EL (cell line): ENCODE results near the gene MARCHF9.

Experiments used
- DNase-seq: peaks from one replicate; pipeline ENCODE4 v3.0.0-alpha.2; 2016

Gene MARCHF9

DNA sequence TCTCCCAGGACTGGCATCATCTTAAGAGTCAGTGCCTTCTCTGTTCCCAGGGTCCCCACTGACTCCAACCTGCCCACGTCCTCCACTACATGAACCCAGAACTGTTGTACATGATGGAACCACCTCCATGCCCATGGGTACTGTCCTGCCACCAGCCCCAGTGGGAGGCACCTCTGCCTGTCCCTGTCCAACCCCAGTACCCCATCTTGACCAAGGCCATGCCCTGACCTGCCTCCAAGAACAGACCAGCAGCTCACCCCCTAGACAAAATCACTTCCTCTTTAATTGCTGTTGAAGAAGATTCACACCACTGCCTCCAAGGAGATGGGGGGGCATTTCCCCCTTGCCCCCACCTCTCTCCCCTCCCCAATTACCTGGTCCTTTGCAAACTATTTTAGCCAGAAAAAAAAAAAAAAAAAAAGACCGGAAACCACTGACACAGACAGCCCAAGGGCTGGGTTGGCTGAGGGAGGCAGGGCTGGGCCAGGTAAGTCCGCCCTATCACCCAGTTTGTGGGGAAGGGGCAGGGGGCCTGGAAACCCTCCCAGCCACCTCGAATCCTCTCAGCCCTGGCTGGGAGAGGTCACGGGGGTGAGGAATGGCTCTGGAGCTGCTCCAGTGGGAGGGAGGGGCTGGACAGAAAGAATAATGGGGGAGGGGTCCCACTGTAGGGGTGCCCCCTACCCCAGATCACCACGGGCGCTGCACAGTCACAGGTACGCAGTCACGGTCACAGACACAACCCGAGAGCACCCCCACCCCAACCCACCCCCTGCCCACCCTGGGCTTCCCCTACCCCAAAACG is 29.8 kb upstream of the MARCHF9 start:
- DNase-seq = no peak

DNA sequence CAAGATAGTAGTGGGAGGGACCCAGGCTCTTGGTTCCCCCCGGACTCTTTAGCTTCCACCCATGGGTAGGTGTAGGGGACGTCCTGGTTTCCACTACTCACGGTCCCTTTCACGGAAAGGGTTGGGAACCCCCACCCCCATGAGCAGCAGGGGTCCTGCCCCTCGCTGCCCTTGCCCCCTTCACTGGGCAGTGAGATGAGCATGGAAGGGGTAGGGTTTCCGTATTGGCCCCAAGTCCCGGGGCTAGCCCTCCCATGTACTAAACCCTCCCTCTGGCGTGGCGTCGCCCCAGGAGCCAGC is 29.1 kb upstream of the MARCHF9 start:
- no peak for DNase-seq

GRCh38 chr12:57726151-57726883 is 28.6 kb upstream of the MARCHF9 start:
- peak; percentile 91 for DNase-seq

DNA sequence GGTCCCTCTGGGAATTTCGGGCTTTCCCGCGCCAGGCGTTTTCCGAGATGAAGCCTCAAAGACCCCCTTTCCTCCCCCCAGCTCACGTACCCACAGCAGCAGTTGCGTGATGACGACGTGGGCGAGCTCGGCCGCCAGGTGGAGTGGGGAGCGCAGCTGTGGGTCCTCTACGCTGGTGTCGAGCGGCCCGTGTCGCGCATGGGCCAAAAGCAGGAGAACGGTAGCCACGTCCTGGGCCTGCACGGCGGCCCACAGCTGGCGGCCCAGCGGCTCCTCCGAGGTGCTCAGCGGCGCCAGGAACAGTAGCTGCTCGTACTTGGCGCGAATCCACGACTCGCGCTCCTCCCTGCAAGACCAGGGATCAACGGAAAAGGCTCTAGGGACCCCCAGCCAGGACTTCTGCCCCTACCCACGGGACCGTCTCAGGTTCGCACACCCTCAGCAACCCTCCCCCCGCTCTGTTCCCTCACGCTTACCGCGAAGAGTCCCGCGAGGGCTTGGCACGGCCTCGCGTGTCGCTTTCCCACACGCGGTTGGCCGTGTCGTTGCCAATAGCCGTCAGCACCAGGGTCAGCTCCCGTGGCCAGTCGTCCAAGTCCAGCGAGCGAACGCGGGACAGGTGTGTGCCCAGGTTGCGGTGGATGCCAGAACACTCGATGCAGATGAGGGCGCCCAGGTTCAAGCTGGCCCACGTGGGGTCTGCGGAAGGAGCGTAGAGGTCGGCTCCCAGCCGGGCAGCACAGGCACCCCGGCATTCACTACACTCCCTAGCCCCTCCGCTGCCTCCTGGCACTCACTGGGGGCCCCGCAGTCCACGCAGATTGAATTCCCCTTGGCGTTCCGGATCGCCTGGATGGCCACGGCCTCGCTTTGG is 27.8 kb upstream of the MARCHF9 start:
- DNase-seq = no peak

DNA sequence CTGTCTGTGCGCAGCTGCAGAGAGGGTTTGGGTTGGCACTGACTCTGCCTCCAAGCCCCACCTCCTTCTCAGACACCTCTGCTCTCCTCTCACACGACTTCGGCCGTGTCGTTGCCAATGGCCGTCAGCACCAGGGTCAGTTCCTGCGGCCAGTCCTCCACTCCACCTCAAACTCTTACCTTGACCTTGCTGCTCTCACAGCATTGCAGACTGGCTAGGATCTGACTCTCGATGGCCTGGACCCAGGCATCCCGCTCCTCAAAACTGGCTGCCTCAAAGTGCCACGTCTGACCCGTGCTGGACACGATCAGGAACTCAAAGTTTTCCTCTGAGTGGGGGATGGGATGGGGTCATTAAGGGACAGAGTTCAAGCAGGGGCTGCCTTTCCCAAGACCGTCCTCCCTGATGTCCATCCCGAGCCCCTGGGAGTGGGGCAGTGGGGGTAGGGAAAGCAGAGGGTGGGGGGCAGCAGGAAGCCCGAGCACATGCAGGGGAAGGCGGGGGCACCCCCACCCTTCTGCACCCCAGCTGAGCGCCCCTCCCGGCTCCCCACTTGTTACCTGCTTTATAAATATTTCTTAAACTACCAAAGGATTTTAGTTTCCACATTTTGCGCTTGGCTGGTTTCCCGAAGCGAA is 27.0 kb upstream of the MARCHF9 start:
- DNase-seq = no peak

GRCh38 chr12:57729321-57729844 is 25.5 kb upstream of the MARCHF9 start:
- no peak for DNase-seq

GRCh38 chr12:57730336-57731067 is 24.4 kb upstream of the MARCHF9 start:
- DNase-seq = no peak

DNA sequence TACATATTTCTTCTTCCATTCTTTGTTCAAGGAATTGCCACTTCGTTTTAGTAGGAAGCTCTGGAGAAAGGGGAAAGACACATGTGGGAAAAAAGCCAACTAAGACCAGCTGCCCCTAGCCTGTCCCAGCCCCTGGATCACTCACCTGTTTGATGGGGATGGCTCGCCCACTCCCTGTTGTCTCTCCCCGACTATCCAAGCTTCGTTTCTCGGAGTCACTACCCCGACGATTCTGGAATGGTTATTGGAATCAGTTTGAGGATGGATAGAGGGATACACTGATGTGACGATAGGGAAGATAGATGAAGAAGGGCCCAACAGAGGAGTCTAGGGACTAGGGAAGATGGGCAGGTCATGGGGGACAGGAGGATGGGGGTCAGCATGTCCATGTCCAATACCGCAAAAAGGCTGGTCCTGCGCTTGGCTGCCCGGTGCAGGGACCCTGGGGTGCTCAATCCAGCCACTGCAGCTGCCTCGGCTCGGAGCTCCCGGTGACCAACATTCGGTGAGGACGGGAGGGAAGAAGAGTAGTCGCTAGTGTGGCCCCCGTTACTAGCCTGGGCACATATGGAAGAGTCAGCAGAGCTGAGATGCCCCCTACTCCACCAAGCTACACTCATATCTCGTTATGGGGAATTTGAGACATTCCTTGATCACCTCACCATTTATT is 23.4 kb upstream of the MARCHF9 start:
- no peak for DNase-seq

- no peak for DNase-seq
These were observed 22.6 kb upstream of the MARCHF9 start for GRCh38 chr12:57732270-57732669.

- DNase-seq = no peak
These were observed 21.9 kb upstream of the MARCHF9 start for GRCh38 chr12:57732726-57733593.

- DNase-seq = no peak
These were observed 21.0 kb upstream of the MARCHF9 start for GRCh38 chr12:57733928-57734327.

GRCh38 chr12:57734591-57734990 is 20.3 kb upstream of the MARCHF9 start:
- DNase-seq = peak; percentile 66

GRCh38 chr12:57735198-57735855 is 19.6 kb upstream of the MARCHF9 start:
- DNase-seq = no peak

DNA sequence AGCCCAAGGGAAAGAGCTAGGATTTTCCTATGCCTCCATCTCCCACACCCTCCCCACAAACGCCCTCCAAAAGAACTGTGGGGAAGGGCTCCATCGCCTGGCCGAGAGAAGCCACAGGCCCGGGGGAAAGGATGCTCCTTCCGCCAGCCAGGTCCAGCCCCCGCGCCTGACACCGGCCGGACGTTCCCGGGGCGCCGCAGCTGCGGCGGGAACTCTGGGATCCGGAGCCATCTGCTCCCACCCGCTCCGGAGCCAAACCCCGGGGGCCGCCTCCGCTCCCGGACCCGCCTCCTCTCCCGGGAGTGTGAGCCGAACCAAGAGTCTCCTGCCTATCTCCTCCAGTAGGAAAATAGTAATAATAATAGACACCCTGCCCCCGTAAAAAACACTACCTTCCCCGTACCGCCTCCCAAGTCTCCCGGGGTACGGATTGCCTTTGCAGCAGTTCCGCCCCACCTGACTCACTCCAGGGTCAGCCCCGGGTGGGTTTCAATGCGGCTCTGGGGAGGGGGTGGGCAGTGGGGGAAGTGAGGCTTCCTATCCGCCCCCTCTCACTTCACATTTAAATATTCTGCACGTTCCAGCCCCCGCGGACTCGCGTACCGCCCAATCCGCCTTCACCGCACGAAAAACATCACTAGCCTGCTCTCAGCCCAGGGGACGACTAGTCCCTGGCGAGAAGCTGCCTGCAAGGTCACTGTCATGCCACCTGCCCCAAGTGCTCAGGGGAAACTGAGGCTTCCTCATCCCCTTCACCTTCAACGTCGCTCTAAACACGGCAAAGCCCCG is 18.8 kb upstream of the MARCHF9 start:
- DNase-seq = peak; percentile 65

- no peak for DNase-seq
These were observed 18.0 kb upstream of the MARCHF9 start for GRCh38 chr12:57736741-57737466.

GRCh38 chr12:57737467-57738460 is 17.1 kb upstream of the MARCHF9 start:
- DNase-seq = peak; percentile 31

GRCh38 chr12:57738661-57739237 is 16.2 kb upstream of the MARCHF9 start, which contains the start of gene AGAP2:
Gene AGAP2 (minus strand): TSS chr12:57738742. CDS start chr12:57738246, 496 bp downstream.
- DNase-seq = no peak
